GM21825 (cell line): ENCODE data around the gene CAMTA1.

Experiments used
- ATAC-seq: cut with Tn5 transposase; IDR thresholded peaks from one replicate; pipeline ENCODE4 v1.9.1; 2021; ENCODE audit warnings: mild to moderate bottlenecking, moderate library complexity; ENCODE audit not compliant: unreplicated experiment

Gene CAMTA1

GRCh38 chr1:7174561-7174960 is 389.3 kb downstream of the CAMTA1 start:
- ATAC-seq: no peak

- no peak for ATAC-seq
Observed at GRCh38 chr1:7174980-7175906, 390.0 kb downstream of the CAMTA1 start.

- ATAC-seq: no peak
Observed at GRCh38 chr1:7177021-7177420, 391.8 kb downstream of the CAMTA1 start.

GRCh38 chr1:7177438-7178146 is 392.3 kb downstream of the CAMTA1 start:
- ATAC-seq: no peak

GRCh38 chr1:7178336-7178735 is 393.1 kb downstream of the CAMTA1 start:
- ATAC-seq: no peak

- ATAC-seq: no peak
Observed at GRCh38 chr1:7178741-7179140, 393.5 kb downstream of the CAMTA1 start.

GRCh38 chr1:7185721-7186120 is 400.5 kb downstream of the CAMTA1 start:
- no peak for ATAC-seq

GRCh38 chr1:7186382-7187111 is 401.3 kb downstream of the CAMTA1 start:
- ATAC-seq: no peak

GRCh38 chr1:7187112-7187493 is 401.8 kb downstream of the CAMTA1 start:
- no peak for ATAC-seq

- ATAC-seq: no peak
Observed at GRCh38 chr1:7190261-7190660, 405.0 kb downstream of the CAMTA1 start.

- ATAC-seq: no peak
Observed at GRCh38 chr1:7192453-7192852, 407.2 kb downstream of the CAMTA1 start.

- ATAC-seq: no peak
Observed at GRCh38 chr1:7196036-7196911, 411.0 kb downstream of the CAMTA1 start.

GRCh38 chr1:7198664-7199063 is 413.4 kb downstream of the CAMTA1 start:
- no peak for ATAC-seq

- no peak for ATAC-seq
Observed at GRCh38 chr1:7199077-7199779, 414.0 kb downstream of the CAMTA1 start.

GRCh38 chr1:7207875-7208646 is 422.8 kb downstream of the CAMTA1 start:
- no peak for ATAC-seq

- no peak for ATAC-seq
Observed at GRCh38 chr1:7208647-7209180, 423.5 kb downstream of the CAMTA1 start.

GRCh38 chr1:7209336-7209735 is 424.1 kb downstream of the CAMTA1 start:
- ATAC-seq: no peak

- ATAC-seq: no peak
Observed at GRCh38 chr1:7218210-7218832, 433.1 kb downstream of the CAMTA1 start.
